Mesenchymal stem cell (in vitro differentiated cells and primary cell): ENCODE data around the gene PPP1R2. TPM values are rescaled to one million over a fixed set of nuclear protein-coding genes. Genes with fewer than 3 reads are reported as not detected.
"Not testable (repeated sequence)": the region's sequence is repeated elsewhere in the genome, so short reads cannot be mapped to it uniquely, and the experiment has no call there.

Experiments used
- DNase-seq: peaks from one replicate; pipeline ENCODE4 v3.0.0-alpha.2; 2013
- H2AFZ ChIP-seq: one replicate; pipeline ENCODE4 v1.6.1; 2013; ENCODE audit warnings: low read depth, mild to moderate bottlenecking, control low read depth, inconsistent platforms, low read length, moderate library complexity
- H2AK5ac ChIP-seq: 2 replicates; pipeline ENCODE4 v1.6.1; 2013; ENCODE audit warnings: low read length, moderate library complexity, mild to moderate bottlenecking, inconsistent platforms; ENCODE audit not compliant: severe bottlenecking
- H2BK120ac ChIP-seq: one replicate; pipeline ENCODE4 v1.6.1; 2013; ENCODE audit warnings: low read depth, mild to moderate bottlenecking, inconsistent platforms, low read length, moderate library complexity
- H2BK12ac ChIP-seq, 2 experiments: one replicate each; pipeline ENCODE4 v1.6.1; 2013; ENCODE audit warnings: inconsistent platforms in 2 of 2, low read length in 2 of 2, mild to moderate bottlenecking in 2 of 2, moderate library complexity in 2 of 2, control low read depth in 1 of 2
- H2BK15ac ChIP-seq: one replicate; pipeline ENCODE4 v1.6.1; 2013; ENCODE audit warnings: mild to moderate bottlenecking, low read depth, inconsistent platforms; ENCODE audit not compliant: poor library complexity, severe bottlenecking
- H2BK5ac ChIP-seq: 2 replicates; pipeline ENCODE4 v1.6.1; 2013; ENCODE audit warnings: low read depth, mild to moderate bottlenecking, low read length, control low read depth, inconsistent platforms; ENCODE audit not compliant: poor library complexity, severe bottlenecking
- H3K14ac ChIP-seq, 2 experiments: one replicate each; pipeline ENCODE4 v1.6.1; 2013; ENCODE audit warnings: inconsistent platforms in 2 of 2, low read length in 2 of 2, control low read depth in 1 of 2, mild to moderate bottlenecking in 1 of 2, moderate library complexity in 1 of 2
- H3K18ac ChIP-seq, 2 experiments: one replicate each; pipeline ENCODE4 v1.6.1; 2013; ENCODE audit warnings: inconsistent platforms in 2 of 2, low read length in 2 of 2, control low read depth in 1 of 2, low read depth in 1 of 2, mild to moderate bottlenecking in 1 of 2
- H3K23ac ChIP-seq, 2 experiments: one replicate each; pipeline ENCODE4 v1.6.1; 2013; ENCODE audit warnings: inconsistent platforms in 2 of 2, low read length in 2 of 2, mild to moderate bottlenecking in 2 of 2, moderate library complexity in 2 of 2, control low read depth in 1 of 2
- H3K27ac ChIP-seq: 2 replicates; pipeline ENCODE4 v1.5.1; 2013; ENCODE audit warnings: mild to moderate bottlenecking, moderate library complexity, low read length, control low read depth, inconsistent platforms; ENCODE audit not compliant: poor library complexity, severe bottlenecking
- H3K27me3 ChIP-seq, 2 experiments: 2 replicates each; pipeline versions ENCODE4 v1.6.1 to v1.7.0; 2013; ENCODE audit warnings: low read length in 2 of 2, mild to moderate bottlenecking in 2 of 2, moderate library complexity in 2 of 2, control low read depth in 1 of 2, inconsistent platforms in 1 of 2; ENCODE audit not compliant: control insufficient read depth in 1 of 2, insufficient read depth in 1 of 2
- H3K36me3 ChIP-seq, 2 experiments: 2 replicates each; pipeline versions ENCODE4 v1.6.1 to v1.7.0; 2013; ENCODE audit warnings: low read length in 2 of 2, control low read depth in 1 of 2, inconsistent platforms in 1 of 2, low read depth in 1 of 2, mild to moderate bottlenecking in 1 of 2; ENCODE audit not compliant: insufficient read depth in 2 of 2, control insufficient read depth in 1 of 2
- H3K4ac ChIP-seq, 2 experiments: one replicate each; pipeline ENCODE4 v1.6.1; 2013; ENCODE audit warnings: inconsistent platforms in 2 of 2, low read length in 2 of 2, mild to moderate bottlenecking in 2 of 2, moderate library complexity in 2 of 2, control low read depth in 1 of 2, low read depth in 1 of 2
- H3K4me1 ChIP-seq: 2 replicates; pipeline ENCODE4 v1.6.1; 2013; ENCODE audit warnings: low read depth, low read length, control low read depth; ENCODE audit not compliant: control insufficient read depth, insufficient read depth
- H3K4me2 ChIP-seq: 2 replicates; pipeline ENCODE4 v1.6.1; 2013; ENCODE audit warnings: low read length, mild to moderate bottlenecking, inconsistent platforms; ENCODE audit not compliant: poor library complexity, severe bottlenecking
- H3K4me3 ChIP-seq, 2 experiments: 2 replicates each; pipeline versions ENCODE4 v1.5.1 to v1.7.0; 2013; ENCODE audit warnings: low read length in 2 of 2, mild to moderate bottlenecking in 2 of 2, control low read depth in 1 of 2, low read depth in 1 of 2; ENCODE audit not compliant: insufficient read depth in 1 of 2
- H3K79me1 ChIP-seq: replicated peaks from 2 replicates; pipeline ENCODE4 v1.6.1; 2013; ENCODE audit warnings: mild to moderate bottlenecking, control low read depth, low read length, inconsistent platforms; ENCODE audit not compliant: poor library complexity, severe bottlenecking
- H3K9ac ChIP-seq: 2 replicates; pipeline ENCODE4 v1.7.0; 2013; ENCODE audit warnings: mild to moderate bottlenecking, low read length, moderate library complexity
- H3K9me3 ChIP-seq: 2 replicates; pipeline ENCODE4 v1.7.0; 2013; ENCODE audit warnings: mild to moderate bottlenecking, low read length; ENCODE audit not compliant: control insufficient read depth
- H4K8ac ChIP-seq: one replicate; pipeline ENCODE4 v1.6.1; 2013; ENCODE audit warnings: inconsistent platforms, mild to moderate bottlenecking, low read length, moderate library complexity
- H4K91ac ChIP-seq: one replicate; pipeline ENCODE4 v1.6.1; 2013; ENCODE audit warnings: mild to moderate bottlenecking, low read length, inconsistent platforms
- WGBS: methylation state at CpG from one replicate; pipeline ENCODE4 v1.1.7; 2013; ENCODE audit warnings: mixed read lengths; 5-methylcytosine and 5-hydroxymethylcytosine counted together
- polyA plus RNA-seq, 2 experiments: library from polyadenylated mRNA; stranded (reverse); fragments of 200-250 nt; gene quantifications; one replicate each; pipeline ENCODE4 v1.2.3, GENCODE V29; 2013

The PPP1R2 gene
- polyA plus RNA-seq (2013, experiment 1 of 2): 22.1 TPM
- polyA plus RNA-seq (2013, experiment 2 of 2): 24.1 TPM

DNA sequence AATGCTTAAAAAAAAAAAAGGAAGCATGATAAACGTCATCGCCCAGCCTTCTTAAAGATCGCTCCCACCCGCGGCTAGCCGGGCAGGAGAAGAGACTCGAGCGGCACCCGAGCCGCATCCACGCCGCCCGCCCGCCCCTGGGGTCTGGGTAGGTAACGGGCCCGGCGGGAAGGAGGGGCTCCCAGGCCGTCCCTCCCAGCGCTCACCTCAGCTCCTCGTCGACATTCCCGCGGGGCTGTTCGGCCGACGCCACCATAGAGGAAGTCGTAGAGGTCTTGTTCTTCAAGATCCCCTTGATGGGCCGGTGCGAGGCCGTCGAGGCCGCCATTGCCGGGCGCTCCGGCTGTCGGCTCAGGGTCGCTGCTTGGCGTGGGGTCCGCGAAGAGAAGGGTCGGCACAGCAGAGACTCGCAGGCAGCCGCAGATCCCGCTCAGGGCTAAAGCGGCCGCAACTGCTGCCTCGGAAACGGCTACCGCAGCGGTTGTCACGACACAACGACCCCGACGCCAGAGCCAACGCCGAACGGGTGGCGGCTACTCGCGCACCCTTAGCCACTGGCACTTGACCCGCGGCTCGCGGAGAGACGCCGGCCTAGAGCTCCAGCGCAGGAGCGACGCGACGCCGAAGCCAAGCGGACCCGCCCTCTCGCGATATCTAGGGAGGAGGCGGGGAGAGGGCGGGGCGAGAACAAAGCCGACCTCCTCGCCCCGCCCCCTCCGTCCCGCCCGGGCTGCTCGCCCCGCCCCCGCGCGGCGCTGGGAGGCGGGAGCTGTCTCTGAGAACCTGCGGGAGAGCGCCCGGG is at the start of gene PPP1R2:
Gene PPP1R2 (minus strand): TSS at position 628 of the 802 bp plus-strand sequence. CDS start 300 bp downstream, at position 328.
- H3K79me1 ChIP-seq: peaks cover 16% of the 10 kb centered on the region
- H3K4me1 ChIP-seq: peaks cover 14% of the 10 kb centered on the region
- peak within 1 kb of the TSS in 1 of 2 experiments; percentile 99 for H3K23ac ChIP-seq
- no peaks in the 10 kb centered on the region for H3K9me3 ChIP-seq
- H2BK15ac ChIP-seq: peak within 1 kb of the TSS; percentile 82
- peak within 1 kb of the TSS; percentile 70 for H3K27ac ChIP-seq
- no peak within 1 kb of the TSS for H2AK5ac ChIP-seq
- H3K18ac ChIP-seq: peak within 1 kb of the TSS; percentile 67 to 93
- no peaks in the 10 kb centered on the region for H3K27me3 ChIP-seq
- H3K4me2 ChIP-seq: peak within 1 kb of the TSS; percentile 68
- peak within 1 kb of the TSS; percentile 96 for H3K9ac ChIP-seq
- WGBS: under 1% methylated on average over 93 of the region's 95 CpGs
- peak within 1 kb of the TSS; percentile 64 to 80 for H3K4ac ChIP-seq
- H2BK12ac ChIP-seq: peak within 1 kb of the TSS; percentile 18 to 89
- H2BK120ac ChIP-seq: peak within 1 kb of the TSS; percentile 42
- DNase-seq: peak; percentile 92
- peaks cover 0 to 3% of the 10 kb centered on the region in 2 experiments for H3K36me3 ChIP-seq
- peak within 1 kb of the TSS; percentile 92 for H4K8ac ChIP-seq
- peak within 1 kb of the TSS; percentile 94 for H3K4me3 ChIP-seq
- H2AFZ ChIP-seq: peak within 1 kb of the TSS; percentile 95
- peak within 1 kb of the TSS in 1 of 2 experiments; percentile 91 for H3K14ac ChIP-seq
- H2BK5ac ChIP-seq: peak within 1 kb of the TSS; percentile 71
- peak within 1 kb of the TSS; percentile 53 for H4K91ac ChIP-seq

DNA sequence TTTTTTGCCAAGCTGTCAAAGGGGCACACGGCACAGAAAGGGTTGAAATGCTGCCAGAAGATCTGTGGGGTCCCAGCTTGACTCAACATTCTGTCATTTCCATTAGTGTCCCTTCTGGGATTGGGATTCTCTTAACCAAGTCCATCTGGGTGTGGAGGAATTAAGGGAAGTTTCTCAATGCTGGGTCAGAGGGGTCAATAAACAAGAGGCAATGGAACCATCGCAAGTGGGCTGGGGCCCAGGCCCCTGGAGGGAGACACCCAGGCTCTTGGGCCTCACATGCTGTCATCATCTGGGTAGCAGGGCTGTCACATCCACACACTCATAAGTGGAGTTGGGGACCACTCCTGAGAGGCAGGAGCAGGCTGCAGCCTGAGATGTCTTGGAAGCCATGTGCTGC is 48.7 kb upstream of the PPP1R2 start:
- Histone ChIP-seq H3K4me1 (no peaks in the 10 kb centered on the region), H3K4ac (no peak overlapping the region), H2BK120ac (no peak overlapping the region), H4K8ac (no peak overlapping the region), H3K9me3 (peaks cover 12% of the 10 kb centered on the region), H3K79me1 (no peaks in the 10 kb centered on the region), H3K27ac (no peak overlapping the region), H3K4me2 (no peak overlapping the region), H3K36me3 (no peaks in the 10 kb centered on the region), H2BK12ac (no peak overlapping the region), H3K27me3 (peaks cover 0 to 24% of the 10 kb centered on the region in 2 experiments), H2AK5ac (no peak overlapping the region), H3K4me3 (peak overlapping the region in 1 of 2 experiments; percentile 28), H3K18ac (no peak overlapping the region), H3K9ac (no peak overlapping the region), H3K14ac (no peak overlapping the region), H2AFZ (no peak overlapping the region), H4K91ac (no peak overlapping the region), H3K23ac (no peak overlapping the region), H2BK5ac (no peak overlapping the region), H2BK15ac (no peak overlapping the region)
- DNase-seq: no peak
- 63% methylated on average over 2 of the region's 2 CpGs for WGBS

DNA sequence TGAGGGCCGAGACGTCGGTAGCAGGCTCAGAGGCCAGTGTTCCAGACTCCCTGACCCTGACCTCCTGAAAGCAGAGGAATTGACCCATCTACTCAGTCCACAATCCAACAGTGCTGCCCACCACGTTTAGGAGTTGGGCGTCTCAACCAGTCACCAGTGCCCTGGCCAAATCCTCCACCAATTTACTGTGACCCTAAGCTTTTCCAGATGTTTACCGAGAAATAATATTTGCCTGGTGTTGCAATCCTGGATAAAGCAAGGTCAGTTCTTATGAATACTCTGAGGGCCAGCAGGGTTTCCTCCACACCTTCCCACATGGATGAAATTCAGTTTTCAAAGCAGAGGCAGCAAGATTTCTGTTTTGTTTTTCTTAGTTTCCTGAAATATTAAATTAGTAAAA is 48.1 kb upstream of the PPP1R2 start:
- Histone ChIP-seq H2AK5ac (no peak overlapping the region), H2BK5ac (no peak overlapping the region), H3K4me2 (no peak overlapping the region), H3K27me3 (peaks cover 0 to 22% of the 10 kb centered on the region in 2 experiments), H3K23ac (no peak overlapping the region), H2BK120ac (no peak overlapping the region), H4K8ac (no peak overlapping the region), H2AFZ (no peak overlapping the region), H2BK15ac (no peak overlapping the region), H3K4ac (no peak overlapping the region), H4K91ac (no peak overlapping the region), H3K14ac (no peak overlapping the region), H3K27ac (no peak overlapping the region), H3K4me1 (no peaks in the 10 kb centered on the region), H3K4me3 (peak overlapping the region in 1 of 2 experiments; percentile 28), H3K9me3 (peaks cover 12% of the 10 kb centered on the region), H3K9ac (no peak overlapping the region), H3K18ac (no peak overlapping the region), H3K79me1 (no peaks in the 10 kb centered on the region), H2BK12ac (no peak overlapping the region), H3K36me3 (no peaks in the 10 kb centered on the region)
- DNase-seq: no peak
- 73% methylated on average over 6 of the region's 6 CpGs for WGBS

DNA sequence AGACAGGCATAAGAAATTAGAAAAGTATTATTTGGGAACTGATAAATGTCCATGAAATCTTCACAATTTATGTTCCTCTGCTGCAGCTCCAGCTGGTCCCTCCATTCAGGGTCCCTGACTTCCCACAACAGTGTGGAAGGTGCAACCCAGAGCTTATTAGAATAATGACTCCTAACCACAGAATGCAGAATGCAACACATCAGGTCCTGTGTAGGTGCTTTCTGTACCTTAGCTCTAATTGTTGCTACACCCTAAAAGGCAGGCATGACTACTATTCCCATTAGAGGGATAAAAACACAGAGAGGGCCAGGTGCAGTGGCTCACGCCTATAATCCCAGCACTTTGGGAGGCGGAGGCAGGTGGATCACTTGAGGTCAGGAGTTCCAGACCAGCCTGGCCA is 47.3 kb upstream of the PPP1R2 start:
- H3K4ac ChIP-seq, H3K14ac ChIP-seq, H3K9ac ChIP-seq, H2BK15ac ChIP-seq, H3K23ac ChIP-seq, H3K27ac ChIP-seq, H3K4me3 ChIP-seq, H3K79me1 ChIP-seq, H3K36me3 ChIP-seq, H4K8ac ChIP-seq, DNase-seq, H3K4me1 ChIP-seq, H3K18ac ChIP-seq, H2AK5ac ChIP-seq, H2BK12ac ChIP-seq, H2AFZ ChIP-seq, H4K91ac ChIP-seq, H3K4me2 ChIP-seq, H2BK5ac ChIP-seq, H2BK120ac ChIP-seq: not testable (repeated sequence)
- WGBS: 87% methylated on average over 2 of the region's 2 CpGs
- Histone ChIP-seq H3K27me3 (peaks cover 0 to 22% of the 10 kb centered on the region in 2 experiments), H3K9me3 (peaks cover 12% of the 10 kb centered on the region)
